Activated CD8-positive, alpha-beta memory T cell treated with anti-CD3 and anti-CD28 coated beads, Interleukin-2, amount 50 U/mL, for 24 hours (primary cell): Measurements from ENCODE around the gene GALNT13.

Experiments
- DNase-seq: peaks from one replicate; pipeline ENCODE4 v3.0.0-alpha.2; 2020; ENCODE audit errors: extremely low read depth

GALNT13 gene

DNA sequence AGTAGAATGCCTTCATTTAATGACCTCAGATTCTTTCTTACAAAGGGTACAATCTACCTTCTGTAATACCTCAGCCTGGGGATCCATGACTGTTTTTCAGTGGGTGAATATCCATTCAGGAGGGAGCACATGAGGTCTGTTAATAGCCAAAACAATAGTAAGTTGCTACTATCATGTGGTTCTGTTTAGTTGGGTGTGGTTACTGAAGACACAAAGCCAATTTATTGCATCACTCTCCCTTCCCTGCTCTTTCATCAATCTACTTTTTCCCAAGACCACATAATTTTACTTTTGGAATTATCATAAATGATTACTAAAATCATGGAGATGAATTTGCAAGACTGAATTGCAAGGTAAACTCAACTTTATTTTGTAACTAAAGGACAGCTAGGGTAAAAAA lies 254.2 kb downstream of the GALNT13 start:
- no peak for DNase-seq

DNA sequence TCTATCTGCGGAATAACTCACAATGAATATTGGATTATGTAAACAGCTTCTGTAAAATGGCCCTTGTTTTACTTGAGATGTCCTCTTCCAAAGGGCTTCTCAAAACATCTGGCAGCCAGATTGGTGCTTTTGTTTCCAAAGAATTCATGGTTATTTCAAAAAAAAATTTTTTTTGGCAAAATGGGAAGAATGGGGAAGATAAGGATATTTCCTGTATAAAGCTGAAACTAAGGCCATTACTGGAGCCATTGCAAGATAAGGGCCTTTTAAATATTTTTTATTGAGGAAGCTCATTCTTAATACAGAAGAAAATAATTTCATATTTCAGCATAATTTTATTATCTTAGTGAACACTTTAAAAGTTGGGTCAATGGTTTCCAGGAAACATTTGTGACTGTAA lies 259.1 kb downstream of the GALNT13 start:
- DNase-seq: no peak

DNA sequence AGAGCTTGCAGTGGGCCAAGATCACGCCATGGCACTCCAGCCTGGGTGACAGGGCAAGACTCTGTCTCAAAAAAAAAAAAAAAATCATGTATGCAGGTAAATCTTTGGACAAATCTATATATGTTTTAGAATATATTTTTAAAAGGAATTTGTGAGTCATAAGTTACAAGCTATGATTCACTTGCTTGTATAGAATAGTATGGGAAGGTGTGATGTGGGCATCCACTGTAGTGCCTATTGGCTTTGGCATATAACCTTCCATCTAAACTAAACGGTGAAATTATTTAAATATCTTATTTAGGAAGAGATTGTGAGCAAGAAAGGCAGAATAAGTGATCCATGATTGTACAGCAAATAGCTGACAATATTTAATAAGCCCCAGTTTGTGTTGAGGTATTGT lies 261.1 kb downstream of the GALNT13 start:
- DNase-seq: no peak

DNA sequence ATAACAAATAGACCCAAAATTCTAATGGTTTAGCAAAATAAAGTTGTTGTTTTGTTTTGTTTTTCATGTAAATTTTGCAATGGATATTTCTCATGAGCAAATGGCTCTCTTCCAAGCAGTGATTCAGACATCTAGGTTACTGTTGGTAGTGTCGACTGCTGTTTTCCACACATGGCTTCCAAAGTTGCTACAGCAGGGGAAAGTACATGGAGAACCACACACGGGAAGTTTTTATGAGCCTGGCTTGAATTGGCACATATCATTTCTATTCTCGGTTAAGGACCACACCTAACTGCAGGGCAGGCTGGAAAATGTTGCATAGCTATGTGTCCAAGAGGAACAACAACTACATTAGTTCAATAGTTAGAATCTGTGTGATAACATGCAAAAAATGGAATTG lies 262.1 kb downstream of the GALNT13 start:
- DNase-seq: no peak

DNA sequence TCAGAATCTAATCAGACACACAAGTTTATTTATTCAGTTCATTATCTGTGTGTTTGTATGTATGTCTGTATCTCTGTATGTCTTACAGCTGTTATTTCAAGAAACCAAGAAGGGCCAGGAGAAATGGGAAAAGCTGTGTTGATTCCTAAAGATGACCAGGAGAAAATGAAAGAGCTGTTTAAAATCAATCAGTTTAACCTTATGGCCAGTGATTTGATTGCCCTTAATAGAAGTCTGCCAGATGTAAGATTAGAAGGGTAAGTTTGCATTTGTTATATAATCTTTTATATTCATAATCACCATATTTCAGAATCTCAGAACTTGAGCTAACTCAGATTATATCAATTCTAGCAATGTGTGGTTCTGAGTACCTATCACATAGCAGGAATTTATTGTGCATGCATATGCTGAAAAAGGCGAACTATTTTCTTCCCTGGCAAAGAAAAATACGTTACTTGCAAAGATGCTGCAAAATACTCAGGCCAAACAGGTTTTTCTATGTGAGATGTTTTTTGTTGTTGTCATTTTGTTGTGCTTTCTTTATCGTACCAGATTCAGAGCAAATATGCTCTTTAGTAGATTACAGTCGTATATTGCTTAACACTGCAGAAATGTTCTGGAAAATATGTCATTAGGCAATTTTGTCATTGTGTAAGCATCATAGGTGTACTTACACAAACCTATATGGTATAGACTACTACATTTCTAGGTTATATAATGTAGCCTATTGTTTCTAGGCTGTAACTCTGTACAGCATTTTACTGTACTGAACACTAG lies 268.7 kb downstream of the GALNT13 start:
- no peak for DNase-seq

DNA sequence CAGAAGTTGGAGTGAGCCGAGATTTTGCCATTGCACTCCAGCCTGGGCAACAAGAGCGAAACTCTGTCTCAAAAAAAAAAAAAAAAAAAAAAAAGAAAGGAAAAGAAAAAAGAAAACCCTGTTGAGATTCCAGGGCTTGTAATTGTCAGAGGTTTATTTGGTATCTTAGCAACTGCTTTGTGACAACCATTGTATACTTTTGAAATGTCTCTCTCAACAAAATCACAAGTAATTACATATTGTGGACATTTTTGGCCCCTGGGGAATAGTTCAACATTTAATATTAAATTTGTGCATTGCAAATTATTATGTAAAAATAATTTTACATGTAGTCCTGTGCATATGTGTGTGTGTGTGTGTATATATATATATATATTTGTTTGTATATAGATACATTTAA lies 270.8 kb downstream of the GALNT13 start:
- DNase-seq: no peak

DNA sequence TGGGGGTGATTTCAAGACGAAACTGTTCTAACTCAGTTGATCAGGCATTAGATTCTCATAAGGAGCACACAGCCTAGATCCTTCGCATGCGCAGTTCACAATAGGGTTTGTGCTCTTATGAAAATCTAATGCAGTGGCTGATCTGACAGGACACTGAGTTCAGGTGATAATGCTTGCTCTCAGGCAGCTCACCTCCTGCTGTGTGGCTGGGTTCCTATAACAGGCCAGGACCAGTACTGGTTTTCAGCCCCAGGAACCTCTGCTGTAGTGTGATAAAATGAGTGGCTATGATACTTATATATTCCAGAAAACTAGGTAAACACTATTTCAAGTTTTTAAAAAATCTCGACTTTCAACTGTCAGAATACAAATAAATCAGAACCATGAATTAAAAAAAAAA lies 271.4 kb downstream of the GALNT13 start:
- DNase-seq: no peak

DNA sequence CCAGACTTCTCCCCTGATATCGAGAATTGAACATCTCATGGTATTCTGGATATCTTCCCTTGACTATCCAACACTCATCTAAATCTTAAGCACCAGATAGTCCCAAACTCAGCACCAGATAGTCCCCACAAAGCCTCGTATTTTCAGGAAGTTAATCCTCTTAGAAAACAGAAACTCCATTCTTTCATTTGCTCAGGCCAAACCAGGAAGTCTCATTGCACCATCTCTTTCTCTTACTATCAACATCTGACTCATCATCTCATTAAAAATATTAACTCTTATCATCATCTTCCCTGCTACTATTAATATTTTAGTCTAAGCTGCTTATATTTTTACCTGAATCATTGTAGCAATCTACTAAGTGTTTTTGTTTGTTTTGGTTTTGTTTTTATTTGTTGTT lies 286.4 kb downstream of the GALNT13 start:
- DNase-seq: no peak

DNA sequence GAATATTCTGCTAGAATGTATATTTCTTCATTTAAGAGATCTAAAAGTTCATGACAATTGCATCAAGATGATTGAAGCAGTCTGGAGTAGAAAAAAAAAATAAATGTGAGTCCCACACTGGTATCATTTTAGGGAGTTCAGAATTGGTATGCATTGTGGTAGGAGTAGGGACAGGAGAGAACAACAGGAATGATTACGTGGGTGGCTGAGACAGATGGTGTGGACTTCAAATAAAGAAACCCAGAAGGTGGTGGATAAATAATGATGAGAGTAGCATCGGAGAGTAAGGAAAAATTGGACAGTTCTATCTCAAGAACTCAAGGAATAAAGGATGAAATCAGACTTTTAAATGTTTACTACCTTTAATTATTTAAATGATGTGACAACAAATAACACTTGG lies 289.6 kb downstream of the GALNT13 start:
- DNase-seq: no peak

DNA sequence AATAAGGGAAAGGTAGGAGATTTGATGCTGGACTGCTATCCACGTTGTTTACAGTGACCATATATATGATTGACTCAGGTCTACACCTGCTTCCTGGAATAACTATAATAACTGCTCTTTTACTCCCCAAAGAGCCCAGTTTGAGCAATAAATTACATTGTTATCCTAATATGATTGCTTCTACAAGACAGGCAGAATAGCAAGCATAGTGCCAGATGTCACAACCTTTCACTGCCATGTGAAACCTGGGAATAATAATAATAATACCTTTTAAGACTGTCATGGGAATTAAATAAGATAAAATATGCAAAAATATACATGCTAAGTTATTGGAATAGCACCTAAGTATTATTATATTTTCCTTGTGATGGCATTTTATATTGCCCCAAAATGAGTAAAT lies 298.7 kb downstream of the GALNT13 start:
- no peak for DNase-seq

DNA sequence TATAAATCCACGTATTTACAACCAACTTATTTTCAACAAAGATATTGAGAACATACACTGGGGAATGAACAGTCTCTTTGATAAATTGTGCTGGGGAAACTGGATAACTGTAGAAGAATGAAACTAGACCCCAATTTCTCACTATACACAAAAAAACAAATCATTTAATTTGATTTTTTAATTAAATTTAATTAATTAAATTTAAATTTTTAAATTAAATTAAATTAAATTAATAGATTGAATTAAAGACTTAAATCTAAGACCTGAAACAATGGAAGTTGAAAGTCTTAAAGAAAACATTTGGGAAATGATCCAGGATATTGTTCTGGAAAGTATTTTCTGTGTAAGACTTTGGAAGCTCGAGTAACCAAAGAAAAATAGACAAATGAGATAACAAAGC lies 301.4 kb downstream of the GALNT13 start:
- DNase-seq: no peak

DNA sequence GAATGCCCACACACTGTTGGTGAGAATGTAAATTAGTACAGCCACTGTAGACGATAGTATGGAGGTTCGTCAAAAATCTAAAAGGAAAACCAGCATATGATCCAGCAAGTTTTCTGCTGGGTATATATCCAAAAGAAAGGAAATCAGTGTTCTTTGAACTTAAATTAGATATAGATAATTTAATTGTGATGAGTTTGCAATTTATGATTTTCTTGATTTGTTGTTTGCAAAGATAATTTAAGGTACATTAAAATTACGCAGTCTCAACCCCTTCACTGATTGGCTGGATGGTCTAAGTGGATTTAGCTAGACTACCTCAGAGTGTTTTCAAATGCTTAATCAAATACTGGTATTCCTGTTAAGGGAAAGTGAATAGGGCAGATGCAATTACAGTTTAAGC lies 302.2 kb downstream of the GALNT13 start:
- DNase-seq: no peak

DNA sequence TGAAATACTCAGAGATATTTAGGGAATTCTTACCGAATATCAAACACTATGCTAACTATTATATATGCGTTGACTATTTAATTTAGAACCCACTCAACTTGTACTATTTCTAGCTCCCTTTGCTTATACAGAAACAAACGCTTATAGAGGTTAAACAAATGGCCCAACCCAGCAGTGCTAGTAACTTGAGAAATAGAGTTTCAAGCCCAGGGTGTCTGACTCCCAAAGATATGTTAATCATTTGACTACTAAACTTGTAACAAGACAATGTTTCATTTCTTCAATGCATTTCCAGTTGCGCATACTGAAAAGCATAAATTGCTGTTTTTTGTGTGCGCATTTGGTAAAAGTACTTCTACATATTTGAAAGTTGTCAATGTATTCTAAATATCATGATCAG lies 310.3 kb downstream of the GALNT13 start:
- DNase-seq: no peak

DNA sequence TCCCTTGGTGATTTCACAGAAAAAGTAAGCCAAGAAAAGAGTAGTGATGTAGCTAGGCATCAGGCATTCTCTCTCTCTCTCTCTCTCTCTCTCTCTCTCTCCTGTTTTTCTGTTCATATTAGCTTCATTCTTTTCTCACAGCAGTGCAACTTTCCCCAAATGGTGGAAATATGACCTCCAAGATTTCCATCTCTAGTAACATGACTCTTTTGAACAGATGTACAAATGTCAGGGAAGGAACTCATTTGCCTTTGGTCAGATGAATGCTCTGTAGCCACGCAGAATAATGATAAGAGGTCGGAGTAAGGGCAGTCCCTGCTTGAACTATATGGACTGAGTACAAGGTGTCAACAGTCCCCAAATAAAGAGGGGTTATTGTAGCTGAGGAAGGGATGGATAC lies 316.2 kb downstream of the GALNT13 start:
- no peak for DNase-seq

DNA sequence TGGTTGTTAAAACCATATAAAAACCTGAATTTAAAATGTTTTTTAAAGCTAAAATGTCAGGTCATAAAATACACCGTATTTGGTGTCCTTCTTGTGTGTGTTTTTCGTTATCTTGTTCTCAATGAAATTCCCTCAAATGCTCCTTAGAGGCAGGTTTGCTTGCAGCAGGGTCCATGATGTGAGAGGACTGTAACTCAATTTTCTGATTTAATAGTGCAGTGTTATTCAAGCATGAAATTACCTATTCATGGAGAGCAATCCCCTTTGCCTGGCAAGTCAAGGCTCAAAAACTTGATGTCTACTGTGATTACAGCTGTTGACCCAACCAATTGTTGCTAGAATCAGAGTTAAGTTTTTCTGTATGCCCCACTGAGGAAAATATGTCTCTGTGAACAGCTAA lies 318.2 kb downstream of the GALNT13 start:
- DNase-seq: no peak

DNA sequence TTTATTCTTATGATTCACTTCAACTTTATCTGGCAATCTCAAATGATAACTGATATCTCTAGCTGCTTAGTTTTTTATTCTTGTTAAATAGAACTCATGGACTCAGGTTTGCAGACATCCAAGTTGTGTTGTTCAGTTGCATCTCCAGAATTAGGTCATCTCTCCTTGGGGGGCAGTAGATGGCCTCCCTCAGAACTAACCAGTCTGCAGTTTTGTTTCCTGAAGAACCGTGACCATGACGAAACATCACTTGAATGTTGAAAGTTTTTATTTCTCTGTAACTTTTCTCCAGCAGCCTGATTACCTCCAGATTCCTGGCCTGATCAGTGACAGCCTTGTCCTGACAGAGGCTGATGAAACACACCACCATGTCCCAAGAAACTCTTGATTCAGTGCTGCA lies 321.5 kb downstream of the GALNT13 start:
- no peak for DNase-seq

DNA sequence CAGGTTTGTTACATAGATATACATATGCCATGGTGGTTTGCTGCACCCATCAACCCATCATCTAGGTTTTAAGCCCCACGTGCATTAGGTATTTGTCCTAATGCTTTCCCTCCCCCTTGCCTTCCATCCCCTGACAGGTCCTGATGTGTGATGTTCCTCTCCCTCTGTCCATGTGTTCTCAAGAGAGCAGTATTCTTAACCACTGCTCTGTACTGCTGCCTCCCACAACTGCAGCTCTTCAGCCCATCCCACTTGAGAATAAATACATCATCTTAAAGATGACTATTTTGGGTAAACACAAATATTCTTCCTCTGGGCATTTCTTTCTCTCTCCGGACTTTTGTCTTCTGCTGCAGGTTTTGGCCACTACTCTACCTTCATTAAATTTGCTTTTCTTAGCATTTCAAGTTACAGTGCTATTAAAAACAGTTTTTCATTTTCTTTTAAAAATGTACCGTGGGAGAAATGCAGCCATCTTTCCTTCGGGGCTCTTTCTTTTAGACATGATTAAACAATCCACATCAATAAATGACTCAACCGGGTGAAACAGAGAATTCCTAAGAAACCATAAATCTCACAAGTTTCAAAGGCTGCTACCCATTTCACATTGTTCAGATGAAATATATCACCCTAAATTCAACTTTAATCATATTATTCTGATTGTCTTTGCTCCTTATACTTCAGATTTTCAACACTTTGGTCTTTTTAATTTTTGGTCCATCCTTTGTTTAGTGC lies 323.4 kb downstream of the GALNT13 start:
- no peak for DNase-seq

DNA sequence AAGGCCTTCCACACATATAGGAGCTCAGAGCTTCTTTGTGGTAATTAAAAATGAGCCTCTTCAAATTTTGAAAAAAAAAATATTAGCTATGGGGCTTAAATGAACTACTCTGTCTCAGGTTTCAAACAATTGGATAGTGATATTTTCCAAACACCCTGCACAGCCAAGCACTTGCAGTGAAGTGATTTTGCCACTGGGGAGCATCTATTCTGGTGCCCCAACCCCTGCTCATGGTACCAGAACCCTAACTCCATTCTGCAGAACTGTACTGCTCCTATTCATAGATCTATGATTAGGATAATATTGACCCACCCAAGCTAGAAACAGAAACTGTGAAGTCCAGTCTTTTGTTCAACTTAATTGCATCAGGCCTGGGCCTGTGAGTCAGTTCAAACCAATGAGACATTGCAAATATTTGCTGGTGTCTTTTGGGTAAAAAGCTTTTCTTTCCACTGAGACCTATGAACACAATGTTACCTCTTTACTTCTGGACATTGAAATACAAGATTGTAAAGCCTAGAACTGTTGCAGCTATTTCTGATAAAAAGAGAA lies 324.0 kb downstream of the GALNT13 start:
- no peak for DNase-seq

DNA sequence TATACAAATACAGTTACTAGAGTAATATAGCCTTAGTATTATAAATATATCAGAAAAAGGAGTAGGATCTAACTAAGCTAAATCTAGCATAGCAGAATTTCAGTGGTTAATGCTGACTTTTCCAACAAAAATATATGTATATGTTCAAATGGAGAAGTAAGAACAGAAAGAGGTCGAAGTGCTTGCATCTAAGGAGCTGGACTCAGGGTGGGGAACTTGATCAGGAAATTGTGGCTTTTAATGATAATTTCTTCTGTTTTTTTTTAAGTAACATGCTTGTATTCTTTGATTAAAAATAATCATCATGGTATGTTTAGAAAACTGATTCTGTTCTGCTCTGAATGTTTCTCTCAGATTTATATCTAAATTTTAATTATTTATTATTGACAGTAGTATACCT lies 327.1 kb downstream of the GALNT13 start:
- no peak for DNase-seq

DNA sequence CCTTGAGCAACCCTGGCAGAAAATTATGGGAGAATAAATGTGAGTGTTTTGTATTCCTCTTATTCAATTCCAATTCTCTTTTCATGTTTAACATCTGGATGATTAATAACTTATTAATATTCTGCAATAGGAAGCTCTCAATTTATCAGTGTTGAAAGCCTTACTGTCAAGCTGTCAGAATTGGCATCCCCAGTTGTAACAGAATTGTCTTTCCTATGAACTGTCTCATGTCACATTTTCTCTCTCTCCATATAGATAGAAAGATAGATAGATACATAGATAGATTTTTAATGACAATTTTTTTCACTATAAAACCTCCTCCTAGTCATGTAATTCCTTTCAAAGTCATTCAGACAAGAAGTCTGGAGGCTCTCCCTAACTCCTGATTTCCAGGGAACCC lies 331.5 kb downstream of the GALNT13 start:
- no peak for DNase-seq

DNA sequence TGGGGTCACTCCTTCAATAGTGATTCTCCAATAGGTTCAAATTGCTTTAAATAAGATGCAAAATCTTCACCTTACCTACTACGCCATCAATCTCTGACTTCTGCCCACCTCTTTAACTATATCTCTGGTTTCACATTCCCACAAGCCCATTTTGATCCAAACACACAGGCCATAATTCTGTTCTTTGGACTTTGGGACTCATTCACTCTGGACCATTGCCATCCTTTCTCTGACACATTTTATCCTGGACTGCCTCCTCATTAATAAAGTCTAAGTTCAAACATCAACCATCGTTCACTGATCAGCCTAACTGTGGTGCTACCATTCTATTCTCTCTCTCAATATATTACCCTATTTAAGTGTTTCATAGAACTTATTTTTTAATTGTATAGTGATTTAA lies 332.2 kb downstream of the GALNT13 start:
- DNase-seq: no peak

DNA sequence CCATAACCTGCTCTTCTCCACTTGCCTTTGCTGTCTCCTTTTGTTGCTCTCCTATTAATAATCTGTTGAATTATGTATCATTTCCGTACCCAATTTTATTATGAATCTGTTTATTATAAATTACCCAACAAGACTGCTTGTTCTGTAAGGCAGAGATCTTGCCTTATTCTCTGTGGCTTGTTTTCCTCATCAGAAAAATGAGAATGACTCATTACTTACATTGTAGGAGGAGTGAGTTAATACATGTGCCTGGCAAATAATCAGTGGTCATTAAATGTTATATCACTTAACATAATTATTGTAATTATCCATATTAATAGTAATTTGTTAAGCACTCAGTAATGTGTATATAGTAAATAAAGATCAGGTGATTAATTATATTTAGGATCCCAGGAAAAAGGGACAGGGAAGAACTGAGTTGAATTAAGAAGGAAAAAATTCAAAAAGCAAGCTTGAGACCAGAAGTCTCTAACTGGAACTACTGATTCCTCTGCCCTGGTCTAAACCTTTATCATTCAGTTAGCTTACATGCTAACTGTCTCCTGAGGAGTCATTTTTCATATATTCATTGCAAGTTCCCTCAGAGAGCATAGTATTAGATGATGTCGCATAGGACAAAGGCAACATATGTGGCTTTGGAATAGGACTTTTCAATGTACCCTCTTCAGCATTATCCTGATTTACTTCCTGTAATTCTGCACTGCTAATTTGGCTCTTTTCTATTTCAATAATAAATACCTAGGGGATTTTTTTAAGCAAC lies 335.7 kb downstream of the GALNT13 start:
- DNase-seq: no peak

DNA sequence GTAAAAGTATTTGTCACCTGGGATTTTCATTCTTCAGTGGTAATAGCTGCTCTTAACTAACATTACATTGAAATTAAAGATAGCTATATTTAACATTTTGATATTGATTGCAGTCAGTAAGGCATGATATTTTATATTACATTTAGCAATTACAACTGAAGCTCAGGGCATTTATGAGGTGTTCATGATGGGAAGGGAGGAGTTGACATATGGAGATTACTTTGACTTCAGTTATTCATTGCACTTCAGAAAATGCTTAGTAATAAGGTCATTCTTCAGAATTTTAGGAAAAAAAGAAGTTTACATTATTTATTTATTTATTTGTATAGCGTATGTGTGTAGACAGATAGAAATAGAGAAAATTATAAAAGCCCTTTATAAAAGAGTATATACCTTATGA lies 352.0 kb downstream of the GALNT13 start:
- DNase-seq: no peak
